ENCODE results near the gene RALA.
A peak's percentile ranks its signal among the peaks of the same experiment; 100 is the strongest.
"Not testable (repeated sequence)": the region's sequence is repeated elsewhere in the genome, so short reads cannot be mapped to it uniquely, and the experiment has no call there.

Gene RALA

GRCh38 chr7:39647816-39648215 is 24.4 kb downstream of the RALA start:
- DNase-seq (ENCODE audit: low read depth): no peak

- DNase-seq (ENCODE audit: low read depth): peak; percentile 83
These were observed 27.3 kb downstream of the RALA start for GRCh38 chr7:39650676-39651075.

- DNase-seq (ENCODE audit: low read depth): peak; percentile 47
These were observed 27.9 kb downstream of the RALA start for GRCh38 chr7:39651265-39651664.

DNA sequence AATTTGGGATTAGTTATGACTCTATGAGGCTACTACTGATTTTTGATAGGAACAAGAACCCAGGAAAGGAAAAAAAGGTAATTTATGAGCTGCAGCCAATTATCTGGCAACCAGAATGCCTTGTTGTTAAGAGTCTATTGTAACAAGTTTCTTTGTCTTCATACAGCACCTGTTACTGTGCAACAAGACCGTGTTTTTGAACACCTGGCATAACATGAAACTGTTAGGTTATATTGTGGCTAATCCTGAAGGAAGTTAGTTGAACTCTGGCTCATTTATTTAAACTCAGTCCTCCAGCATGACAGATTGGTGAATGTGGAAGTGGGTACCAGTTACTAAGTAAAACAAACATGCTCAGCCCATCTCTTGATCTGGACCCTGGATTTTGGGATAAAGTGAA is 33.0 kb downstream of the RALA start:
- no peak for DNase-seq (ENCODE audit: low read depth)

DNA sequence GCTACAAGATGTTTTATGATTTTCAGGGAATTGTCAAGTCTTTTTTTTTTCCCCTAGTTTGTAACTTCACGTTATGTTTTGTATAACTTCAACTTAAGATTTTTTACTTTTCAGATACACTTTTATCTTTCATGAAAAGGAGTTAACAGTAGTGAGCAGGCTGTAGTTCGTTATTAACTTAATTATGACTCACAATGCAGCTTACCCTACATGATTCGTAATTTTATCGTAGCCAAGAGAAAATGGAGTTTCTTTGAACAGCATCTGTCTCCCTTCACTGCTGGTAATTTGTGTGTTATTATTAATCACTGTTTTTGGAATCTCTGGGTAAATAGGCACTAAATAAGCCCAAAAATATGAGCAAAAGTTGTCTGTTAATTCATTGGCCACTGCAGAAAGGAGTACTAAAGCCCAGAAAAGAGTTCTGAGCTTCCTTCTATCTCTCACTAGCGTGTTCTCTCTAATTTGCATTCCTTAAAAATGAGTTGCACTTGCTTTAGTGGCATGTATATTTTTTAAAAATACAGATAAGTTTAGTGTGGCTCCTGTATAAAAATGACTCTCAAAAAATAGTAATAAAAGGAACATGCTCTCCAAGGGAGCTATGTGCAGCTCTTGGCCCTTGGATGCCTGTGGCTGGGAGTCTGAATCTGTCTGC is 36.1 kb downstream of the RALA start:
- DNase-seq (ENCODE audit: low read depth): no peak

GRCh38 chr7:39661960-39662359 is 38.6 kb downstream of the RALA start:
- no peak for DNase-seq (ENCODE audit: low read depth)

GRCh38 chr7:39663263-39663662 is 39.9 kb downstream of the RALA start:
- DNase-seq (ENCODE audit: low read depth): no peak

- no peak for DNase-seq (ENCODE audit: low read depth)
These were observed 40.7 kb downstream of the RALA start for GRCh38 chr7:39664057-39664456.

- no peak for DNase-seq (ENCODE audit: low read depth)
These were observed 41.2 kb downstream of the RALA start for GRCh38 chr7:39664585-39664984.

DNA sequence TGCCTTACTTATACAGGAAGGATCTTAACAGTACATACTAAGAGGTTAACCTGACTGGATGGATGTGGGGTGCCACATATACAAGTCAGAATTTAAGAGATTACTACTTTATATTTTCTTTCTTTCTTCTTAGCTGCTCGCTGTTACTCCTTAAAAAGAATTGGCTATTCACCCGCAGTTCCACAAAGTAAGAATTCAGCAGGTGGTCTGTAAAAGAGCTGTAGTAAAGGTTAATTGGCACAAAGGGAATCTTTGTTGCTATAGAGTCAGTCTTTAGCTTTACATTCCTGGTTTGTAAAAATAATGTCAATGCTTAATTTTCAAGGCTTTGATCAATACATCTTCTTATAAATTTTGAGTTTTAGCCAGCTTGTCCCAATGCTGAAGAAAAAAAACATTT is 43.2 kb downstream of the RALA start:
- no peak for DNase-seq (ENCODE audit: low read depth)

DNA sequence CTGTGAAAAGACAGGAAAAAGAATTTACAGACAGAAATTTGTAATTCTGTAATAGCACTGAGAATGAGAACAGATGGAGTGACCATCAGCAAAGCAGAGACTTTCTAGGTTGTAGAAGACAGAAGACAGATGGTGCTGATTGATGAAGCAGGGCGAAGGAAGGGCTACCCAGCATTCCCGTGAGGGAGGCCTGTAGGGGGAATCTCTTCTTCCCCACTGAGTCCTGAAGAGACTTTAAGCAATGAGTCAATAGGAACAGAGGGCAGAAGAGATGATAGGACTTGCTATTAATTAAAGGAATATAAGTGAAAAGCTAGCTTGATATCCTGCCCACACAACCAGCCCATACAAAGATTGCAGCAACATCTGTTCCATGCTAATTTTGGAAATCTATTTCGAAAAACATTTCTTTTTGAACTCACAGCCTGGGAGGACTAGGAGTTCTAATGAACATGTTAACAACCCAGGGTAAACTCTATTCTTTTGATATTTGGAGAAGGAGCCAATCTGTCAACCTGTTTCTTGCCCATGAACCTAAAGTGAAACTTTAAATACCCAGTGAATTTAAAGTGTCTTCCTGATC is 44.1 kb downstream of the RALA start:
- DNase-seq (ENCODE audit: low read depth): no peak

DNA sequence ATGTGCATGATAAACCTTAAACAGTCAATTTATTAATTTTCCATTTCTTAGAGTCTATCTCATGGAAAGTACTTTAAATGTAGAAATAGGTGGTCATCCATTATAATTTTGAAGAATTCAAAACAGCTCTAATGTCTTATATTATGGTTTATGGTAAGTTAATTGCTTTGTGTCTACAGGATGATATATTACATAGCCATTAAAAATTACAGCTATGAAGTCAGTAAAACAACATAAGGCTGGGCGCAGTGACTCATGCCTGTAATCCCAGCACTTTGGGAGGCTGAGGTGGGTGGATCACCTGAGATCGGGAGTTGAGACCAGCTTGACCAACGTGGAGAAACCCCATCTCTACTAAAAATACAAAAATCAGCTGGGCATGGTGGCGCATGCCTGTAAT is 44.9 kb downstream of the RALA start:
- not testable (repeated sequence) for DNase-seq (ENCODE audit: low read depth)

DNA sequence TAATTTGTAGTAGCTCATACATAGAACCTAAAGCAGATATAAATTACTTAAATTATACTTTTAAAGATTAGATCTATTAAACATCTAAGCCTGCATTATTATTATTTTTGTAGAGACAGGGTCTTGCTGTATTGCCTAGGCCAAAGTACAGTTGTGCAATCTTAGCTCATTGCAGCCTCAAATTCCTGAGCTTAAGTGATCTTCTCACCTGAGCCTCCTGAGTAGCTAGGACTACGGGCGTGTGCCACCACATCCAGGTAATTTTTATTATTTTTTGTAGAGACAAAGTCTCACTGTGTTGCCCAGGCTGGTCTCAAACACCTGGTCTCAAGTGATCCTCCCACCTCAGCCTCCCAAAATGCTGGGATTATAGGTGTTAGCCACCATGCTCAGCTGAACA is 46.7 kb downstream of the RALA start:
- DNase-seq (ENCODE audit: low read depth): no peak

DNA sequence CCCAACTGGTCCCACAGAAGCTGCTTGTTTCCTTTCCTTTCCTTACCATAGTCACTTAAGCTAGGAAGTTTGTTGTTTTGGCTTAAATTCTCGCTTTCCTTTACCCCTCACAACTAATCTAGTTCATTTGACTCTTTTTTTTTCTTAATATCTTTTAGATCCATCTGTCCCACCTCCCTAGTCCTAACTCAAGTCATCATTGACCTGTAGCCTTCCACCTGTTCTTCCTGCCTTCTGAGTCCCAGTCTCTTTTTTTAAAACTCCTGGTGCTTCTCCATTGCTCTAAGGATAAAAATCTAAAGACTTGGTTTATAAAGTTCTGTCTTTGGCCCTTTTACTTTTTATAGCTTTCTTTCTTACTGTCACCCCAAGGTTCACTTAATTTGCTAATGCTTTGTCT is 47.6 kb downstream of the RALA start:
- no peak for DNase-seq (ENCODE audit: low read depth)

DNA sequence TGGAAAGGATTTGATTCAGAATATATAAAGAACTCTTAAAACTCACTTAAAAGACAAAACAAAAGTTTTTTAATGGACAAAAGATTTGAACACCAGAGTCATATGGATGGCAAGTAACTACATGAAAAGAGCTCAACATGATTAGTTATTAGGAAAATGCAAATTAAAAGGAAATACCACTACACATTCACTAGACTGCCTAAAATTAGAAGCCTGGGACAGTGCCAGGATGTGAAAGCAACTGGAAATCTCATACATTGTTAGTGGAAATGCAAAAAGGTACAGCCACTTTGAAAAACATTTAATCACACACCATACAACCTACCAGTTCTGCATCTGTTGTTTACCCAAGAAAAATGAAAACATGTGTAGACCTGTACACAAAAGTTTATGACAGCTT is 48.8 kb downstream of the RALA start:
- no peak for DNase-seq (ENCODE audit: low read depth)

- no peak for DNase-seq (ENCODE audit: low read depth)
These were observed 50.5 kb downstream of the RALA start for GRCh38 chr7:39673868-39674267.

DNA sequence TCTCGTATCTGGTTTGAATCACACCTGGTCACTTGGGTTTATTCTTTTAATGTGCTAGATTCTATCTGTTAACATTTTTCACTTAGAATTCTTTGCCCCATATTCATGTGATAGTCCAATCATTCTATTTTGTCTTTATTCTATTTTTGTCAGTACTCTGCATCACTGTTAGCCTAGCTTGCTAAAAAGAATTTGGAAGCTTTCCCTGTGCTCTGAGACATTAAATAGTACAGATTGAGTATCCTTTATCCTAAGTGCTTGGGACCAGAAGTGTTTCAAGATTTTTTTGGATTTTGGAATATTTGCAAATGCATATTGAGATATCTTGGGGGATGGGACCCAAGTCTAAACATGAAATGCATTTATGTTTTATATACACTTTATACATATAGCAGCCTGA is 51.0 kb downstream of the RALA start:
- no peak for DNase-seq (ENCODE audit: low read depth)

DNA sequence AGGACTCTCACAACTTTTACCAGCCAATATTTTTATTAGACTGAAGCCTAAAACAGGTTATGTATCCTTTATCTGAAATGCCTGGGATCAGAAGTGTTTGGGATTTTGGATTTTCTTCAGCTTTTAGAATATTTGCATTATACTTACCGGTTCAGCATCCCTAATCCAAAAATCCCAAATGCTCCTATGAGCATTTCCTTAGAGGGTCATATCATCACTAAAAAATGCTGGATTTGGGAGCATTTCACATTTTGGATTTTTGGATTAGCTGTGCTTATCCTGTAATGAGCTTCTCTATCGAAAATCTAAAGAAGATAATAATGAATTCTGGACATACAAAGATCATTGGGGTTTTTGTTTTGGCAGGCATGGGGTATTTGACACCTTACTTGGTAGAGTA is 53.0 kb downstream of the RALA start:
- no peak for DNase-seq (ENCODE audit: low read depth)

GRCh38 chr7:39678930-39679709 is 55.7 kb downstream of the RALA start:
- DNase-seq (ENCODE audit: low read depth): no peak

GRCh38 chr7:39679874-39680273 is 56.5 kb downstream of the RALA start:
- DNase-seq (ENCODE audit: low read depth): not testable (repeated sequence)

DNA sequence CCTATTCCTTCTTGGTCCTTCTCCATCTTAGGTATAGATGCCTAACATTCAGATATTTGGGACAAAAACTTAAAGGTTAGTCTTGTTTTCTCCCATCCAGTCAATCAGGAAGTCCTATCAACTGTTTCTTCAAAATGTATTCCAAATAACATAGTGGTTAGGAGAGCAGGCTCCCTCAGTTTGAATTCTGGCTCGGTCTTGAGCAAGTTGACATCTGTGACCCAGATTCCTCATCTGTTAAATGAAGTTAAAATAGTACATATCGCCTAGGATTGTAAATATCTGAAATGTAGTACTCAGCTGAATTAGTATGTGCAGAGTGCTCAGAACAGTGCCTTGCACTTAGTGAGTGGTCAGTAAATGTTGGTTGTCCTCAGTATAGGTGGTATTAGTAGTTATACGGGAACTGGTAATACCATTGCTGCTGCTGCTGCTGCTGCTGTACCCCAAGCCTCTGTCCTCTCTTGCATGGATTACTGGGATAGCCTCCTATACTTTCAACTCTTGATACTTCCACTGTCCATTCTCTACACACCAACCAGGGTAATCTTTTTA is 58.6 kb downstream of the RALA start:
- no peak for DNase-seq (ENCODE audit: low read depth)

DNA sequence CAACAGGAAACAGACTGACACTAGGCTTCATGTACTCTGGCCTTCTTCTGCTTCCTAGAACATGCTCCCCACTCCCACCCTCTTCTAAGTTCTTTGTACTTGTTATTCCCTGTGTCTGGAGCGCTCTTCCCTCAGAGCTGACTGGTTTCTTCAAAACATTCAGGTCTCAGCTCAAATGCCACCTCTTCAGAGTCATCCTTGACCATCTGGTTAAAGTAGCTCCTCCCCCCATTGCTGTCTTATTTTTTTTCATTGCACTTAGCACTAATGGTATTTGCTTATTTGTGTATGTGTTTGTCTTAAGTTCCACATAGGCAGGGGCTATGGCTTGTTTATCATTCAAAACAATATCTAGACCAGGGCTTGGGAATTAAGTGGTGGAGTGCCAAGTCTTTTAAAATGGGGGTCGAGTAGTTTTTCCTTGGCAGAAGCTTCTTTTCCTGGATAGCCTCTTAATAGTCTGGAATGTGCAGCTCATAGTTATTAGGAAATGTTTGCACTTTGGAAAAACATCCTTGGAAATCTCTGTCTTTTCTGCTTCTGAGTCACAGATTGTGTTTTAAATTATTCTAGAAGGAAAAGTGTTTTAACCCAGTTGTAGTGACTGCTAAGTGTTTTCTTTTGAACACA is 60.0 kb downstream of the RALA start:
- DNase-seq (ENCODE audit: low read depth): no peak
